ENCODE data around the gene GNG12.
"Not testable (repeated sequence)": the region's sequence is repeated elsewhere in the genome, so short reads cannot be mapped to it uniquely, and the experiment has no call there.

GNG12 gene

GRCh38 chr1:67685558-67686266 lies 147.6 kb downstream of the GNG12 start:
- peak; percentile 39 for DNase-seq (ENCODE audit: low spot score)
- no peak for FAIRE-seq

GRCh38 chr1:67685067-67685557 lies 148.2 kb downstream of the GNG12 start, which contains the start of gene GADD45A:
GADD45A (plus strand) TSS chr1:67685201; CDS start chr1:67685495, 294 bp downstream.
- DNase-seq (ENCODE audit: low spot score) (peak; percentile 98), FAIRE-seq (peak; percentile 89)

- FAIRE-seq (no peak), DNase-seq (ENCODE audit: low spot score) (no peak)
Measured at GRCh38 chr1:67684526-67685066, 148.7 kb downstream of the GNG12 start.

- peak; percentile 36 for FAIRE-seq
- peak; percentile 86 for DNase-seq (ENCODE audit: low spot score)
Measured at GRCh38 chr1:67683766-67684525, 149.3 kb downstream of the GNG12 start.

- FAIRE-seq (peak; percentile 90), DNase-seq (ENCODE audit: low spot score) (peak; percentile 81)
Measured at GRCh38 chr1:67683316-67683715, 150.0 kb downstream of the GNG12 start.

DNA sequence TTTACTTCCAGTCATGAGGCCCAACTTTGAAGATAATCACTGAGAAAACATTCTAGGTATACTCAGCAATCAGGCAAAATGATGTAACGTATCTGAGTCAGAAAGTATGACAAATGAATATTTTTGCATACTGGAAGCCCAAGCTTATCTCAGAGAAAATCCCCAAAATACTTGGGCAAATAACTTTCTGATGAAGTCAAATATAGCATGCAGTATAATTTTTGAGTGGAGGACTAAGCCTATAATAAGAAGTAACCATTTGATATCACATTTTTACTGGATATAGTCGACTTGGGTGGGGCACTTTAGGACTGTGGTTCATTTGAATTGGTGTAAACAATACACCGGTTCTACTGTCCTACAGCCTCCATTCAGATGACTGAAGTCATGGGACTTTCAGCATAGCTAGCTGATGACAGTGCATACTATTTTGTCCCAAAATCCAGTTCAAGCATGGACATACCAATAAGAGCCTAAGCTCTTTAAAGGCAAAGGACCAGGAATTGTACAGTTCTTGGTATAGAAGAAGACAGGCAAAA lies 150.5 kb downstream of the GNG12 start:
- DNase-seq (ENCODE audit: low spot score), result peak; percentile 97
- FAIRE-seq, result peak; percentile 90

- DNase-seq (ENCODE audit: low spot score) (no peak), FAIRE-seq (no peak)
Measured at GRCh38 chr1:67680486-67680885, 152.8 kb downstream of the GNG12 start.

DNA sequence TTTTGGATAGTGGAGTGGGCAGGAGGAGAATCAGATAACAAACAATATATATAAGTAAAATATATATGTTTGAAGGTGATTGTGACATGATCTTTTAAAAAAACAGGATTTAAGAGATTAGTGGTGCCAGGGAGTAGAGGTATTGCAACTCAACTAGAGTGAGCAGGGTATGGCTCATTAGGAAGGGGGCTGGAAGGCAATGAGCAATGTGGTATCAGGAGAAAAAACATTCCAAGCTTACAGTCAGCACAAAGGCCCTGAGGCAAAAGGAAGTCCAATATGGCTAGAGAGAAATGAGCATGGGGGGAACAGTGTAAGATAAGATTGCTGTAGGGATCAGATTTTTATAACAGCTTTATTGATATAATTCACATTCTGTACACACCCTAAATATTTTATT lies 153.6 kb downstream of the GNG12 start:
- DNase-seq (ENCODE audit: low spot score) (peak; percentile 29), FAIRE-seq (no peak)

DNA sequence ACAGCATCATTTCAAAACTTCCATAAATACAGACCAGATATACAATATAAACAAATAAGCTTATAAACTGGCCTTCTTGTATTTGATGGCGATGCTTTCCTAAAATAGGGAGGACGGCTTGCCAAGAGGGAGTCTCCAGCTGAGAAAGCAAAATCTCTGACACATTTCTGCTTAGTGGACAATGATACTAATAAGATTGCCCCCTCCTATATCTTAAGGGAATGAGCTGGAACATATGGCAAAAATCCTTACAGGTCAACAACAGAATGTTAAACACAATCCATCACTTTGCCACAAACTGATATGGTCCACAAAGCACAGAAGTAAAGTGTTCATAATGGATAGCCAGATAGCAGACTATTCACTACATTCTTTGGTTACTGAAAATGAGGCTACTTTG lies 155.3 kb downstream of the GNG12 start:
- FAIRE-seq, result no peak
- DNase-seq (ENCODE audit: low spot score), result no peak

DNA sequence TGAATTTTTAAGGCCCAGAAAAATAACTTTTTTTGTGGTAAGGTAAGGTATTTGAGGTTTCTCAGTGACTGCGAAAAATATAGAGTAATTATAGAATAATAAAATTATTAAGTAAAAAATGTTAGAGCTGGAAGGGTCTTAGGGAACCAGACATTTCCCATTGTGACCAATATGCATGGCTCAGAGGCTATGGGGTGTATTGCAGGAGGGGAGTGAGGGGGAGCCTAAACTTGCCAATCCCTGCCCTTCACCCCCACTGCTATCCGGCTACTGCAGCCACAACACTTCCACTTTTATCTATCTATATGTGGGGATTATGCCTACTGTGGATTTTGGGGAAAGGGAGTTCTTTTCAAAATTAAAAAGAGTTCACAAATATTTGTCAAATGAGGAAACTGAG lies 155.9 kb downstream of the GNG12 start:
- FAIRE-seq, result no peak
- DNase-seq (ENCODE audit: low spot score), result no peak

GRCh38 chr1:67676946-67677345 lies 156.3 kb downstream of the GNG12 start:
- FAIRE-seq, result no peak
- no peak for DNase-seq (ENCODE audit: low spot score)

DNA sequence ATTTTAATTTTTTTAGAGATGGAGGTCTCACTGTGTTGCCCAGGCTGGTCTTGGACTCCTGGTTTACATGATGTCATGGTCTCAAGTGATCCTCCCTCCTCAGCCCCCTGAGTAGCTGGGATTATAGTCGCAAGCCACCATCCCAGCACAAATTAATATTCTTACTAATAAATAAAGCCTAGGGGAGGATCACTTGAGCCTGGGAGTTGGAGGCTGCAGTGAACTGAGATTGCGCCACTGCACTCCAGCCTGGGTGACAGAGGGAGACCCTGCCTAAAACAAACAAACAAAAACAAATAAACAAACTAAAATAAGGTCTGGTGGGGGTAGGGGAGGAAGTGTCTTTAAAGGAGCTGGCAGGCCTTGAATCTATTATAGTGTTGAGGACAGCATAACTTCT lies 157.0 kb downstream of the GNG12 start:
- FAIRE-seq (no peak), DNase-seq (ENCODE audit: low spot score) (no peak)

- no peak for DNase-seq (ENCODE audit: low spot score)
- no peak for FAIRE-seq
Measured at GRCh38 chr1:67675800-67676199, 157.5 kb downstream of the GNG12 start.

- DNase-seq (ENCODE audit: low spot score) (no peak), FAIRE-seq (no peak)
Measured at GRCh38 chr1:67674260-67675011, 158.8 kb downstream of the GNG12 start.

DNA sequence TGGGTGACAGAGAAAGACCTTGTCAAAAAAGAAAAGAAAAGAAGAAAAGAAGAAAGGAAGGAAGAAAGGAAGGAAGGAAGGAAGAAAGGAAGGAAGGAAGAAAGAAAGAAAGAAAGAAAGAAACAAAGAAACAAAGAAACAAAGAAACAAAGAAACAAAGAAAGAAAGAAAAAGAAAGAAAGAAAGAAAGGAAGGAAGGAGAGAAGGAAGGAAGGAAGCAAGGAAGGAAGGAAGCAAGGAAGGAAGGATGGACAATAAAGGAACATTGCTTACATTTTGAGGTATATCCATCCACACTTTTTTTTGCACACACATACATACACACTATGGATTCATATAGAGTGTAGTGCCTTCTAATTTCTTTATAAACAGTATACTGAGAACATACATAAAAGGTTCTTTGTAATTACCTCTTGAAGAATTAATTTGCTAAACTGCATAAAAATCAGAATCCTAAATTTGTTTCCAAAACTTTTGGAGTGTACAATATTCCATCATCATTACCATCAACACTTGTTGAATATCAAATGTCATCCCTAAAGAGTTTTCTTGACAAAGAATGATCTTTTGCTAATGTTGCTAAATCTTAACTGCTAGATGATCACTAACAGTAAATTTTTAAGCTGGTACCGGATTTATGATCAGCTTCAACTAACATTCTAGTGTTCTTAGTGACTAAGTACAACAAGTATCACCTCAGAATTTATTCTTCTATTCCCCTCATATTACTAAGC lies 159.6 kb downstream of the GNG12 start:
- FAIRE-seq (no peak), DNase-seq (ENCODE audit: low spot score) (no peak)

DNA sequence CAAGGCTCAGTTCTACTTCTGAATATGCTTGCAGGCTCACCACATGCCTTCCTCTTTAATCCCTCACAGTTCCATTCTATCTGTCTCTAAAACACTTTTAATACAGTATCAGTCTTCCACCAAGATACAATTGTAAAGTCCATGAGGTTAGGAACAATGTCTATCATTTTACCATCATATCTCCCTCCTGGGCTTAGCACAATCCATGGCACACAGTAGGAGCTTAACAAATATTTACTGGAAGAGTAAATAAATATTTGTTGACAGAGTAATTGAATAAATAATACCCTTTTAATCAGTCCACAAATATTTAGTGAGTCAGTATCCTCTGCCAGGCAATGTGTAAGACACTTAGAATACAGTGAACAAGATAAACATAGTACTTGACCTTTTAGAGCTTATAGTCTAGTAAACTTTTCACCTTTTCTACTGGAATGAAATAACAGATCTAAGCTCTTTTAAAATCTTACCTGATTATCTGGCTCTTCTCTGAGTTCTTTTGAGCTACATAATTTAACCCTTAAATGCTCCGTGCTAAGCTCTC lies 160.9 kb downstream of the GNG12 start:
- no peak for FAIRE-seq
- DNase-seq (ENCODE audit: low spot score), result no peak

GRCh38 chr1:67668660-67669059 lies 164.6 kb downstream of the GNG12 start:
- DNase-seq (ENCODE audit: low spot score), result no peak

DNA sequence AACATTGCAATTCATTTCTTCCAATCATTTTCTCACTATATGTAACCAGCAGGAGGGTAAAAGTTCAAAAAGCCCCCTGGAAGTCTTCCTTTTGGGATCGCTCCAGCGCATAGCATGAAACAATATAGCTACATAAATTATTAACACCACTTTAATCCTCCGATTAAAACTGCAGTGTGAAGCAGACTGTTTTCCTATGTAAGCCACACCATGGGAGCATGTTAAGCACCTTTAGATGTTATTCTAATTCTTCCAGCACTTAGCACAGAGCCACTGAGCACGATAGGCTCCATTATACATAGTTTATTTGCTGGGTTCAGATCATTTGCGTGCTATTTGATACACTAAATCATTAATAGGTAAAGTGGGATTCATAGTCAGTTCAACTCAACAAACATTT lies 166.6 kb downstream of the GNG12 start:
- DNase-seq (ENCODE audit: low spot score) (no peak), FAIRE-seq (no peak)

More at GRCh38 chr1:67668660-67669059, 164.6 kb downstream of the GNG12 start:
- FAIRE-seq, result no peak

DNA sequence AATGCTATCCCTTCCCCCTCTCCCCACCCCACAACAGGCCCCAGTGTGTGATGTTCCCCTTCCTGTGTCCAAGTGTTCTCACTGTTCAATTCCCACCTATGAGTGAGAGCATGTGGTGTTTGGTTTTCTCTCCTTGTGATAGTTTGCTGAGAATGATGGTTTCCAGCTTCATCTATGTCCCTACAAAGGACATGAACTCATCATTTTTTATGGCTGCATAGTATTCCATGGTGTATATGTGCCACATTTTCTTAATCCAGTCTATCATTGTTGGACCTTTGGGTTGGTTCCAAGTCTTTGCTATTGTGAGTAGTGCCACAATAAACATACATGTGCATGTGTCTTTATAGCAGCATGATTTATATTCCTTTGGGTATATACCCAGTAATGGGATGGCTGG lies 168.0 kb downstream of the GNG12 start:
- FAIRE-seq; DNase-seq (ENCODE audit: low spot score): not testable (repeated sequence)

- DNase-seq (ENCODE audit: low spot score) (no peak), FAIRE-seq (no peak)
Measured at GRCh38 chr1:67664048-67664447, 169.2 kb downstream of the GNG12 start.
